Ovary (tissue), 9 donors: ENCODE data around the gene DUSP22. TPM values are rescaled to one million over a fixed set of nuclear protein-coding genes. Genes with fewer than 3 reads are reported as not detected.

ENCODE experiments used
- DNase-seq, 5 donors: peaks; one replicate each; pipeline ENCODE4 v3.0.0-alpha.2; 2019 to 2020
- H3K27ac ChIP-seq, 2 donors: fragments of 200-600 bp; one replicate each; pipeline versions ENCODE4 v1.5.1 to v1.8.0; 2019 to 2022
- H3K27me3 ChIP-seq: fragments of 200-600 bp; one replicate; pipeline ENCODE4 v1.8.0; 2022
- H3K36me3 ChIP-seq: fragments of 200-600 bp; sonication (generic); one replicate; pipeline ENCODE4 v1.5.1; 2019
- H3K4me1 ChIP-seq: one replicate; pipeline ENCODE4 v1.8.1; 2013; ENCODE audit warnings: mild to moderate bottlenecking, moderate library complexity; ENCODE audit not compliant: insufficient read depth
- H3K4me3 ChIP-seq: fragments of 200-600 bp; sonication (generic); one replicate; pipeline ENCODE4 v1.5.1; 2017
- H3K9me3 ChIP-seq, 2 donors: fragments of 200-600 bp in 1 of 2; sonication (generic) in 1 of 2; one replicate each; pipeline versions ENCODE4 v1.5.1 to v1.8.1; 2013 to 2019; ENCODE audit warnings: mild to moderate bottlenecking in 1 of 2, moderate library complexity in 1 of 2
- CTCF ChIP-seq, 3 donors: fragments of 450-650 bp in 2 of 3; fragments of 200-600 bp in 1 of 3; IDR thresholded peaks; one replicate each; pipeline versions ENCODE4 v1.5.1 to v1.8.0; 2016 to 2022; ENCODE audit warnings: antibody characterized with exemption in 3 of 3, mild to moderate bottlenecking in 1 of 3
- EP300 ChIP-seq: sonication (generic); formaldehyde crosslinking; IDR thresholded peaks from one replicate; pipeline ENCODE4 v1.6.1; 2017; ENCODE audit warnings: antibody characterized with exemption
- POLR2A ChIP-seq: fragments of 450-650 bp; IDR thresholded peaks from one replicate; pipeline ENCODE4 v1.6.1; 2017; ENCODE audit warnings: antibody characterized with exemption, mild to moderate bottlenecking, moderate library complexity
- WGBS, 3 donors: extraction: QIAGEN DNeasy Blood & Tissue Kit in 1 of 3; methylation state at CpG; one replicate each; pipeline versions ENCODE4 v1.1.5 to v1.1.7; 2013 to 2017; 5-methylcytosine and 5-hydroxymethylcytosine counted together
- intact Hi-C, 4 donors: fragments of 100-400 bp; cut with DNase I; formaldehyde crosslinking; loops; one replicate each; pipeline versions ENCODE4 v1.11.0 to v1.15.1; 2022 to 2023
- polyA plus RNA-seq, 2 donors: library from polyadenylated mRNA; stranded (reverse); fragments of 200-250 nt in 1 of 2; fragments of 350-450 nt in 1 of 2; fragmentation: Illumina TruSeq in 1 of 2; extraction: RNeasy Lipid Tissue Mini Kit (QIAGEN cat#74804) in 1 of 2; gene quantifications; one replicate each; pipeline ENCODE4 v1.2.3, GENCODE V29; 2013 to 2014
- total RNA-seq, 7 donors: library from RNA; depleted of rRNA in 2 of 7; stranded (reverse); fragments of >200 nt in 2 of 7; fragmentation: NEBNext Ultra II Directional in 3 of 7; extraction: Animal tissue kit (Norgen Biotek cat#: 25700) in 3 of 7; gene quantifications; one replicate each; pipeline versions ENCODE4 v1.1.0 to v1.2.4, GENCODE V29; 2016 to 2023
- donor health status: DM: no; HTN: no; CAD: no; lungs with moderate emphysema.
- donor health status: DM: no; HTN: no; CAD: no.
- donor health status: Bipolar disorder and iron deficiency.
- donor health status: DM: yes; HTN: yes; CAD: no.
- donor health status: DM: no; HTN: no; CAD: no.
- donor health status: DM: yes; HTN: yes; CAD: no.

The DUSP22 gene
- total and polyA plus RNA-seq, 9 donors, result 24.7 to 35.0 (median 29.3) TPM

- TF ChIP-seq CTCF (IDR thresholded peaks at IDR 0.05) (no peak), POLR2A (no peak), EP300 (no peak)
- H3K27me3 ChIP-seq, result no peaks in the 10 kb centered on the region
- DNase-seq, result no peak
- H3K27ac ChIP-seq, result no peak overlapping the region
- no peaks in the 10 kb centered on the region for H3K36me3 ChIP-seq
- H3K4me3 ChIP-seq, result no peak overlapping the region
- H3K4me1 ChIP-seq, result no peaks in the 10 kb centered on the region
- intact Hi-C loops, result no loop called here
- no peaks in the 10 kb centered on the region for H3K9me3 ChIP-seq
- 90 to 92% (median 91%) methylated on average over 10 of the region's 10 CpGs for WGBS, 3 donors
These were observed 21.6 kb downstream of the DUSP22 start for GRCh38 chr6:313917-314316.

GRCh38 chr6:314377-314776 lies 22.1 kb downstream of the DUSP22 start:
- no peak for DNase-seq
- H3K9me3 ChIP-seq, result no peaks in the 10 kb centered on the region
- 87 to 92% (median 91%) methylated on average over 5 of the region's 5 CpGs for WGBS, 3 donors
- intact Hi-C loops, result no loop called here
- TF ChIP-seq POLR2A (no peak), CTCF (IDR thresholded peaks at IDR 0.05) (no peak), EP300 (no peak)
- H3K4me1 ChIP-seq, result no peaks in the 10 kb centered on the region
- no peak overlapping the region for H3K4me3 ChIP-seq
- no peak overlapping the region for H3K27ac ChIP-seq
- H3K27me3 ChIP-seq, result no peaks in the 10 kb centered on the region
- H3K36me3 ChIP-seq, result no peaks in the 10 kb centered on the region

DNA sequence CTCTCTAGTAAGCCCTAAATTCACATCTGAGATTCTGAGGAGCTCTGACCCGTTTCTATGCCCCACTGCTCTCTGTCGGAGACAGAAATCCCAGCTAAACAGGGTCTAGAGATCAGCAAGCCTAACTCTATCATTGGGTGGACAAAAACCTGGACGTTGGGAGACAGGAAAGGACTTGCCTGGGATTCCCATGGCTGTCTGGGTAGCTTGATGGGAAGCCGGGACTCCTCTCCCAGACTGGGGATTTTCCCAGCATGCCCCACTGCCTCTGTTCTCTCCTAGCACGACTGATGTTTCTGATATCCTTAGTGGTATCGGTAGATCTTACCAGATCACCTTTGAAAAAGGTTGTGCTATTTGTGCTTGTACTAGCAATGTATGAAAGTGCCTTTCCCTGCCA lies 22.9 kb downstream of the DUSP22 start:
- no peaks in the 10 kb centered on the region for H3K9me3 ChIP-seq
- no peaks in the 10 kb centered on the region for H3K27me3 ChIP-seq
- intact Hi-C loops, result no loop called here
- no peaks in the 10 kb centered on the region for H3K36me3 ChIP-seq
- no peak for DNase-seq
- no peak overlapping the region for H3K27ac ChIP-seq
- 74 to 76% (median 75%) methylated on average over 6 of the region's 6 CpGs for WGBS, 3 donors
- TF ChIP-seq POLR2A (no peak), CTCF (IDR thresholded peaks at IDR 0.05) (no peak), EP300 (no peak)
- H3K4me3 ChIP-seq, result no peak overlapping the region
- H3K4me1 ChIP-seq, result no peaks in the 10 kb centered on the region

DNA sequence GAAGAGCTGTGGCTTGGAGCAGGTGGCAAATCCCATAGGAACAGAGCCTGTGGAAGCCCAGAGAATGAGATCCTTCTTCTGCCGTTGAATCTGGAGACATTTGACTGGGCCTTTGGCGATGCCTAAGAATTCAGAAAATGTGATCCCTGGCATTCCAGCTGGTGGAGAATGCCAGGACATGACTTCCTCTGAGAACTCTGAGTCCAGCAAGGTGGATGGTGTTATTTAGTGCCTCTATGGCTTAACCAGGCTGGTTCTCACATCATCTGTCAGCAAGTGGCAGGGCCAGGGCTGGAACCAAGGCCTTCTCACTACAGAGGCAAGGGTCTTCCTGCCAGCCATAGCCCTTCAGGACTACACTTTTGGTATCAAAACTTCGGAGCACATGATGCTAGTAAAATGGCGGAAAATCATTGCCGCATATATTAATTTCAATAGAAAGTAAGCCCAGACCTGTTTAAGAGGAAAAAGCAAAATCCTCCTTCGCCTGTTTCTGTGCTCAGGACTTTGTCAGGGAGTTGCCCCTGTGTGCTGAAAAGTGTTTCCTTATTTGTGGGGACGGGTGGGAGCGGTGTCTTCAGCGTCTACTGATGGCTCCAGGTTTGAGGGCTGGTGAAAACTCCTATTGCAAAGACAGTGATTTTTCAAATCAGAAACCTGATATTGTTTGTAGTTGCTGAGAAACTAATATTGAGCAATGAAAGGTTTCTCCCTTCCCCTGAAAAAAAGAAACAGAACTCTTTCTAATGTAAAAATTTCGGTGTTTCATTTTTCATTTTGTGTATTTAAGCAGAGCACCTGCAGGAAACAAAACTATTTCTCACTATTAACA lies 23.9 kb downstream of the DUSP22 start:
- no peaks in the 10 kb centered on the region for H3K27me3 ChIP-seq
- intact Hi-C loops, result no loop called here
- H3K27ac ChIP-seq, result no peak overlapping the region
- H3K4me3 ChIP-seq, result no peak overlapping the region
- no peaks in the 10 kb centered on the region for H3K4me1 ChIP-seq
- 75 to 79% (median 78%) methylated on average over 10 of the region's 10 CpGs for WGBS, 3 donors
- no peak for DNase-seq
- TF ChIP-seq CTCF (IDR thresholded peaks at IDR 0.05) (no peak), POLR2A (no peak), EP300 (no peak)
- no peaks in the 10 kb centered on the region for H3K36me3 ChIP-seq
- H3K9me3 ChIP-seq, result no peaks in the 10 kb centered on the region
